Esophagus squamous epithelium (tissue), 5 donors: ENCODE data around the gene RSRC2. TPM values are rescaled to one million over a fixed set of nuclear protein-coding genes. Genes with fewer than 3 reads are reported as not detected.

Experiments
- DNase-seq: peaks from one replicate; lab custom pipeline; 2025; lab: John Stamatoyannopoulos, UW
- H3K27ac ChIP-seq, 4 donors: fragments of 200-600 bp; sonication (generic); one replicate each; pipeline ENCODE4 v1.5.1; 2016 to 2019; ENCODE audit warnings: mild to moderate bottlenecking in 1 of 4
- H3K27me3 ChIP-seq, 4 donors: fragments of 200-600 bp; sonication (generic); 1 replicate in 3 of 4; 2 replicates in 1 of 4; pipeline versions ENCODE4 v1.5.1 to v1.6.0; 2017 to 2021; ENCODE audit warnings: antibody characterized with exemption in 1 of 4
- H3K36me3 ChIP-seq, 3 donors: fragments of 200-600 bp; sonication (generic); one replicate each; pipeline ENCODE4 v1.5.1; 2016 to 2019
- H3K4me1 ChIP-seq, 3 donors: fragments of 200-600 bp; sonication (generic); one replicate each; pipeline ENCODE4 v1.5.1; 2017 to 2019
- H3K4me3 ChIP-seq, 4 donors: fragments of 200-600 bp; sonication (generic); 1 replicate in 3 of 4; 2 replicates in 1 of 4; pipeline ENCODE4 v1.5.1; 2016 to 2019; ENCODE audit warnings: mild to moderate bottlenecking in 2 of 4, moderate library complexity in 1 of 4
- H3K9me3 ChIP-seq, 3 donors: fragments of 200-600 bp; sonication (generic); one replicate each; pipeline ENCODE4 v1.5.1; 2016 to 2019
- POLR2A ChIP-seq, 4 donors: fragments of 450-650 bp; IDR thresholded peaks; one replicate each; pipeline ENCODE4 v1.6.1; 2017; ENCODE audit warnings: antibody characterized with exemption in 4 of 4, mild to moderate bottlenecking in 4 of 4, moderate library complexity in 3 of 4
- whole genome bisulfite sequencing, 2 donors: methylation state at CpG; one replicate each; pipeline ENCODE4 v1.1.5; 2018; 5-methylcytosine and 5-hydroxymethylcytosine counted together
- intact Hi-C: fragments of 100-400 bp; cut with DNase I; formaldehyde crosslinking; loops from one replicate; pipeline ENCODE4 v1.15.0; 2022
- total RNA-seq, 4 donors: library from RNA; depleted of rRNA; stranded (reverse); fragments of >200 nt; gene quantifications; one replicate each; pipeline ENCODE4 v1.1.0, GENCODE V29; 2016
- TF ChIP-seq, protein P1 (sequence below), 6 experiments: fragments of 450-650 bp in 4 of 6; fragments of 200-600 bp in 2 of 6; sonication (generic) in 2 of 6; IDR thresholded peaks; one replicate each; pipeline ENCODE4 v1.5.1; 2016 to 2019; ENCODE audit warnings: antibody characterized with exemption in 6 of 6, mild to moderate bottlenecking in 4 of 6, moderate library complexity in 4 of 6
- donor health status: DM: yes; HTN: yes; CAD: no.

The RSRC2 gene
- total RNA-seq, 4 donors from 2014 or later: 40.9 to 78.6 (median 63.8) TPM

DNA sequence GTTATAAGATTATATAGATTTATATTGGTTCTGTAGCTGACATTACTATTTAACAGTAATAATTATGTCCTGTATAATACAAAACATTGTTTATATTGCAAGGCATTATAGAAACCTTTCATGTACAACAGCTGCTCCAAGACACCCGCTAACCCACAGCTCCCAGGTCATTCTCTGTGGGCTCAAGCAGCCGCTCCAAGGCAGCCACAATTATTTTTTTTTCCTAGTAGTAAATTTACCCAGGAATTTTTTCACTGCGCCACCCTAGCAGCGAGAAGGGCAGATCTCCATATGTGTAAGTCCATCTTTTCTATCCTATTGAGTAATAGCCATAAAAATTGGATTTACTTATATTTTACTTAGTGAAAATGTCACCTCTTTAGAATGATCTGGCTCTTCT lies 36.6 kb upstream of the RSRC2 start:
- Histone ChIP-seq H3K36me3 (peaks cover 0 to 68% (median 6%) of the 10 kb centered on the region in 3 donors), H3K4me1 (no peaks in the 10 kb centered on the region), H3K27ac (no peak overlapping the region), H3K27me3 (no peaks in the 10 kb centered on the region), H3K4me3 (no peak overlapping the region), H3K9me3 (no peaks in the 10 kb centered on the region)
- 85 to 95% methylated on average over 4 of the region's 4 CpGs for WGBS, 2 donors
- intact Hi-C loops: no loop called here
- DNase-seq: no peak
- TF ChIP-seq POLR2A (IDR thresholded peaks at IDR 0.05): no peak
- TF ChIP-seq, protein P1, sequence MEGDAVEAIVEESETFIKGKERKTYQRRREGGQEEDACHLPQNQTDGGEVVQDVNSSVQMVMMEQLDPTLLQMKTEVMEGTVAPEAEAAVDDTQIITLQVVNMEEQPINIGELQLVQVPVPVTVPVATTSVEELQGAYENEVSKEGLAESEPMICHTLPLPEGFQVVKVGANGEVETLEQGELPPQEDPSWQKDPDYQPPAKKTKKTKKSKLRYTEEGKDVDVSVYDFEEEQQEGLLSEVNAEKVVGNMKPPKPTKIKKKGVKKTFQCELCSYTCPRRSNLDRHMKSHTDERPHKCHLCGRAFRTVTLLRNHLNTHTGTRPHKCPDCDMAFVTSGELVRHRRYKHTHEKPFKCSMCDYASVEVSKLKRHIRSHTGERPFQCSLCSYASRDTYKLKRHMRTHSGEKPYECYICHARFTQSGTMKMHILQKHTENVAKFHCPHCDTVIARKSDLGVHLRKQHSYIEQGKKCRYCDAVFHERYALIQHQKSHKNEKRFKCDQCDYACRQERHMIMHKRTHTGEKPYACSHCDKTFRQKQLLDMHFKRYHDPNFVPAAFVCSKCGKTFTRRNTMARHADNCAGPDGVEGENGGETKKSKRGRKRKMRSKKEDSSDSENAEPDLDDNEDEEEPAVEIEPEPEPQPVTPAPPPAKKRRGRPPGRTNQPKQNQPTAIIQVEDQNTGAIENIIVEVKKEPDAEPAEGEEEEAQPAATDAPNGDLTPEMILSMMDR (IDR thresholded peaks at IDR 0.05): no peak

DNA sequence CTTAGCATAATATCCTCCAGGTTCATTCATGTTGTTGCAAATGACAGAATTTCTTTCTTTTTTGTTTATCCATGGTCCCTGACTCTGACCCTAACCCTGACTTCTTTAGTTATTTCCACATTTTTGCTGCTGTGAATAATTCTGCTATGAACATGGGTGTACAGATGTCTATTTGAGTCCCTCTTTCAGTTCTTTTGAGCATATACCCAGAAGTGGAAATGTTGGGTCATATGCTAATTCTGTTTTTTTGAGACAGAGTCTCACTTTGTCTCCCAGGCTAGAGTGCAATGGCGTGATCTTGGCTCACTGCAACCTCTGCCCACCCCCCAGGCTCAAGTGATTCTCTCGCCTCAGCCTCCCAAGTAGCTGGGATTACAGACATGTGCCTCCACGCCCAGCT lies 33.4 kb upstream of the RSRC2 start:
- intact Hi-C loops: no loop called here
- WGBS, 2 donors: 92 to 95% methylated on average over 3 of the region's 3 CpGs

DNA sequence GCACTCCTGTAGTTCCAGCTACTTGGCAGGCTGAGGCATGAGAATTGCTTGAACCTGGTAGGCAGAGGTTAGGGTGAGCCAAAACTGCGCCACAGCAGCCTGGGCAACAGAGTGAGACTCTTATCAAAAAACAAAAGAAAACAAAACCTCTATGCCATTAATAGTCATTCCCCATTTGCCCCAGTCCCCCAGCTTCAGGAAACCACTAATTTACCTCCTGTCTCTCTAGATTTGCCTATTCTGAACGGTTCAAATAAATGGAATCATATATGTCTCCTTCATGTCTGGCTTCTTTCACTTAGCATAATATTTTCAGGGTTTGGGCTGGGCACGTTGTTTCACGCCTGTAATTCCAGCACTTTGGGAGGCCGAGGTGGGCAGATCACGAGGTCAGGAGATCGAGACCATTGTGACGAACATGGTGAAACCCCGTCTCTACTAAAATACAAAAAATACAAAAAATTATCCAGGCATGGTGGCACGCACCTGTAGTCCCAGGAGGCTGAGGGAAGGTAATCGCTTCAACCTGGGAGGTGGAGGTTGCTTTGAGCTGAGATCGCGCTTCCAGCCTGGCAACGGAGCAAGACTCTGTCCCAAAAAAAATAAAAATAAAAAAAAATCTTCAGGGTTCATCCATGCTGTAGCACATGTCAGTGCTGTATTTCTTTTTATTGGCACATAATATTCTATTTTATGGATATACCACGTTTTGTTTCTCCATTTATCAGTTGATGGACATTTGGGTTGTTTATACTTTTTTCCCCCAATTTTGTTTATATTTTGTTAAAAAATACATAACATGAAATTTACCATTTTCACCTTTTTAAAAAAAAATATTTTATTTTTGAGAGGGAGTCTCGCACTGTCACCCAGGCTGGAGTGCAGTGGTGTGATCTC lies 32.3 kb upstream of the RSRC2 start:
- Histone ChIP-seq H3K27me3 (no peaks in the 10 kb centered on the region), H3K27ac (no peak overlapping the region), H3K36me3 (peaks cover 0 to 68% (median 0%) of the 10 kb centered on the region in 3 donors), H3K4me1 (no peaks in the 10 kb centered on the region), H3K9me3 (no peaks in the 10 kb centered on the region), H3K4me3 (no peak overlapping the region)
- intact Hi-C loops: no loop called here
- DNase-seq: no peak
- TF ChIP-seq, protein P1 (IDR thresholded peaks at IDR 0.05): no peak
- no peak for TF ChIP-seq POLR2A (IDR thresholded peaks at IDR 0.05)
- WGBS, 2 donors: 86 to 93% methylated on average over 15 to 16 of the region's 16 CpGs

More for the DNA sequence above, 33.4 kb upstream of the RSRC2 start:
- Histone ChIP-seq H3K9me3 (no peaks in the 10 kb centered on the region), H3K4me1 (no peaks in the 10 kb centered on the region), H3K36me3 (peaks cover 0 to 73% (median 0%) of the 10 kb centered on the region in 3 donors), H3K4me3 (no peak overlapping the region), H3K27me3 (no peaks in the 10 kb centered on the region), H3K27ac (no peak overlapping the region)
- no peak for DNase-seq
- TF ChIP-seq, protein P1 (IDR thresholded peaks at IDR 0.05): no peak
- no peak for TF ChIP-seq POLR2A (IDR thresholded peaks at IDR 0.05)

DNA sequence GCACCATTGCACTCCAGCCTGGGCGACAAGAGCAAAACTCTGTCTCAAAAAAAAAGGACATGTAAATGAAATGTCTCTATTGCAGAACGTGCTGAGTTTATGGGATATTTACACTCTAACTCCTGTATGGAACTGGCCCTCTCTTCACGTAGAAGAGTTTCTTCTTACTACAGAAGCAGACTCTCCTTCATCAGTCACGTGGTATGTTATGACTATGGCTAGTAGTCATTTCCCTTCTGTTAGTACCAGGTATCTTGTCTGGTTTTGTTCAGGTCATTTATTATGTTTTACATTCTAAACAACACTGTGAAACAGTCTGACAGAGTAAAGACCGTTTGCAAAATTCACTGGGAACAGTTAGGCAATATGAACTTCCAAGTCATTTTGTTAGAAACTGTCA lies 20.6 kb upstream of the RSRC2 start:
- Histone ChIP-seq H3K4me3 (no peak overlapping the region), H3K4me1 (no peaks in the 10 kb centered on the region), H3K27me3 (no peaks in the 10 kb centered on the region), H3K27ac (no peak overlapping the region), H3K36me3 (peaks cover 0 to 88% (median 4%) of the 10 kb centered on the region in 3 donors), H3K9me3 (no peaks in the 10 kb centered on the region)
- intact Hi-C loops: no loop called here
- 83 to 85% methylated on average over 5 of the region's 5 CpGs for WGBS, 2 donors
- TF ChIP-seq POLR2A (IDR thresholded peaks at IDR 0.05): no peak
- TF ChIP-seq, protein P1 (IDR thresholded peaks at IDR 0.05): no peak
- no peak for DNase-seq

DNA sequence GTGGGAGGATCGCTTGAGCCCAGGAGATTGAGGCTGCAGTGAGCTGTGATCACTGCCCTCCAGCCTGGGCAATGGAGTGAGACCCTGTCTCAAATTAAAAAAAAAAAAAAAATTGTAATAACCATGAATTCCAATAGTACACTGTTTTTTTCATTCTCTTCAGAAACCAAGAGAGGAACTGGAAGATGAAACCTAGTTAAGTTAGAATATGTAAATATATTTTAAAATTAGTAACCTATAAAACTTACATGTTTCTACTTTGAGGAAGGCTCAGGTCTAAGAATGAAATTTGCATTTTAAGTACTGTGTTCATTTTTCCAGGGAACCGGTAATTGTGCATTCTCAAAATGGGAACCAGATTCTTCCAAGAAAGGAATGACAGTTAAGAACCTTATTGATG lies 19.1 kb upstream of the RSRC2 start:
- no peaks in the 10 kb centered on the region for H3K4me1 ChIP-seq
- H3K27ac ChIP-seq: no peak overlapping the region
- H3K4me3 ChIP-seq: no peak overlapping the region
- intact Hi-C loops: no loop called here
- no peaks in the 10 kb centered on the region for H3K9me3 ChIP-seq
- TF ChIP-seq, protein P1 (IDR thresholded peaks at IDR 0.05): no peak
- TF ChIP-seq POLR2A (IDR thresholded peaks at IDR 0.05): no peak
- H3K36me3 ChIP-seq: peaks cover 0 to 84% (median 4%) of the 10 kb centered on the region in 3 donors
- 88 to 98% methylated on average over 2 of the region's 2 CpGs for WGBS, 2 donors
- DNase-seq: no peak
- no peaks in the 10 kb centered on the region for H3K27me3 ChIP-seq
